ENCODE data around the gene ITGB7.

DNA sequence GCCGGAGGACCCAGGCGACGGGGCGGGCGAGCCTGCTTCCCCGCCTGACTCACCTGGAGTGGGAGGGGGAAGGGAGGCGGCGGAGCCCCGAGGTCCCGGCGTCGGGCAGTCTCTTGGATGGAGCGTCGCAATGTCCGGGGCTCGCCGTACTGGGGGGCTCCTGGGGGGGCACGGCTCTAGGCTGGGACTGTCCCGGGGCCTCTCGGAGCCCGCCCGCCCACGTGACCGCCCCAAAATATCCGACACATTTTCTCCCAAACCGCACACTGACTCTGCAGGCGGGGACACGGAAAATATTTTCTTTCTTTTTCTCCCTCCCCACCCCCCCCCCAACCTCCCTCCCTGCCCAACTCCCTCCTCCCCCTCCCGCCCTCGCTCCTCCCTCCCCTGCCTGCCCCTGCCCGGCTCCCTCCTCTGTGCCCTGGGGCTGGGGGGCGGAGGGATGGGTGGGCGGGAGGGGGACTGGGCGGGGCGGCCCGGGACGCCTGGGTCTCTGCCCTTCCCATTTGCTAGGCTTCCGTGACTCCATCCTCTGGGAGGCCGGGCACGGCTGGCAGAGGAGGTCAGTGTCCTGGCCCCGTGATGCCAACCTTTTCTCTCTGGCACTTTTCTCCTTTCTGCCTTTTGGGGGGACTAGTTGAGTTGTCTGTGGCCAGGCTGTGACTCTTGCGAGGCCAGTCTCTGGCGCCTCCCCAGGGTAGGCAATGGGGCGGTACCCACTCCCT is 25.0 kb upstream of the ITGB7 start, which contains the start of gene RARG:
- TF ChIP-seq POLR2A (IDR thresholded peaks at IDR 0.05) (no peak), POLR2AphosphoS5 (IDR thresholded peaks at IDR 0.05) (peak; percentile 34 to 81 (median 64))

Data from sigmoid colon (tissue), 4 donors.